Glomerular endothelial cell (primary cell): Measurements from ENCODE around the gene DNLZ. TPM values are rescaled to one million over a fixed set of nuclear protein-coding genes. Genes with fewer than 3 reads are reported as not detected.

Source experiments
- DNase-seq: peaks from one replicate; pipeline ENCODE4 v3.0.0-alpha.2; 2011; ENCODE audit warnings: low read depth, low spot score; ENCODE audit errors: extremely low read depth
- total RNA-seq: library from RNA; depleted of rRNA; stranded (reverse); fragments of >200 nt; gene quantifications from 2 replicates; pipeline ENCODE4 v1.2.3, GENCODE V29; 2015

The DNLZ gene
- total RNA-seq, 1 donor from 2014 or later, result 50.4 TPM

GRCh38 chr9:136397643-136398042 lies 34.1 kb upstream of the DNLZ start:
- DNase-seq, result no peak

GRCh38 chr9:136396219-136396515 lies 32.6 kb upstream of the DNLZ start:
- no peak for DNase-seq

DNA sequence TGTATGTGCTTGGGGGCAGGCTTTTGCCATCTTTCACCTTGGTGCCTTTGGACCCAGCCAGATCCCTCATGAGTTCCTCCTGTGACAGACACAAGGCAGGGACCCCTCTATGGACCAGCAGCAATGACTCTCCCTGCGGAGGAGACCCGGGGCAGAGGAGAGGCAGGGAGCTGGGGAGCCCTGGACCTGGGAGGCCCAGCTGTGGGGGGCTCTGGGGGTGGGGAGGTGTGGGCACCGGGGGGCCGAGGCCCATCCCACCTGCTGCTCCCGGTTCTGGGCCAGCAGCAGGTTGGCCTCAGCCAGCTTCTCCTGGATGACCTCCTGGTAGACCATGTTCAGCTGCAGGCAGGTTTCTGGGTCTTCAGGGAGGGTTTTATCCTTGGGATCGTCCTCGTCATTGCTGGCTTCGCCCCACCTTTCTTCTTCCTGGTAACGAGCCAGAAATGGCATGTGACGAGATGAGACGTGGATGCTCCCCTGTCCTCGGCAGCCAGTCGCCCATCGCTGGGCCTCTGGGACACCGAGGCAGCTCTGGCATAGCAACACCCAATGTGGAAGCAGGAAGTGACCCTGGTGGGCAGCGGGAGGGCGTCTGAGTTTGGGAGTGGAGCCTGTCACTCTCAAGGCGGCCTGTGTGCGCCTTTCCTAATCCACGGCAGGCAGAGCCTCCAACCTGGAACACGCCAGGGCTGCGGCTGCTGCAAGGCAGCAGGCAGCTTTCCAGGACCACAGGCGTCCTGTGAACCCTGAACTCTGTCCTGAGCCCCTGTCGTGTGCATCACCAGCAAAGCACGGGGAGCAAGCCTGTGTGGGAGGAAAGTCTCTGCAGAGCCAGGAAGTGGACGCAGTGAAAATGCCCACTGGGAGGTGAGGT lies 32.0 kb upstream of the DNLZ start:
- no peak for DNase-seq

DNA sequence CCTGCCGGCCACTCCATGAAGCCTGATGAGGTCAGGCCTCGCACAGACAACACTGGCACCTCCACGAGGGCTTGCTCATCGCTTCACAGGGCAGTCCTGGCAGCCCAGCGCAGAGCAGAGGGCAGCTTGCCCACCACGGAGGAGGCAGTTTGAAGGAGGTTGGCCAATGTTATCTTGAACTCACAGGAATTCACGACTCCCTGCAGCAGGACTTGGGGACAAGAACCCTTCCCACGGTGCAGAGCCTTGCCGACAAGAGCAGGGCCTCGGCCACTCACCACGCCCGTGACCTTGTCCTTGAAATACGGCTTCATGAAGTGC lies 31.4 kb upstream of the DNLZ start:
- no peak for DNase-seq

GRCh38 chr9:136394312-136395019 lies 30.9 kb upstream of the DNLZ start:
- no peak for DNase-seq

DNA sequence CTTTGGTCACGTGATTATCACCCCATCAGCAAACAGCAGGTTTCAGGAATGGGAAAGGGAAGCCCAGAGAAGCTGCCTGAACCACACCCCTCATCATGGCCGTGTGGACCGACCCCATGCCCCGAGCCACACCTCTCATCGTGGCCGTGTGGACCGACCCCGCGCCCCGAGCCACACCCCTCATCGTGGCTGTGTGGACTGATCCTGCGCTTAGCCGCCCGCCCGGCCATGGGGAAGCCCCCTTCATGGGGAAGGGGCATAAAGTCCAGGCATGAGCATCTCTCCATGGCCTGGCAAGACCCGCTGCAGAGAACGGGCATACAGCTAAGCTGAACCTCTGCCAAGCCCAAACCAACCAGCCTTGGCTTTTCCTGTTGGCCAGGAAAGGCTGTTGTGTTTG lies 30.0 kb upstream of the DNLZ start:
- no peak for DNase-seq

- DNase-seq, result no peak
Measured at GRCh38 chr9:136392538-136393449, 29.2 kb upstream of the DNLZ start.

DNA sequence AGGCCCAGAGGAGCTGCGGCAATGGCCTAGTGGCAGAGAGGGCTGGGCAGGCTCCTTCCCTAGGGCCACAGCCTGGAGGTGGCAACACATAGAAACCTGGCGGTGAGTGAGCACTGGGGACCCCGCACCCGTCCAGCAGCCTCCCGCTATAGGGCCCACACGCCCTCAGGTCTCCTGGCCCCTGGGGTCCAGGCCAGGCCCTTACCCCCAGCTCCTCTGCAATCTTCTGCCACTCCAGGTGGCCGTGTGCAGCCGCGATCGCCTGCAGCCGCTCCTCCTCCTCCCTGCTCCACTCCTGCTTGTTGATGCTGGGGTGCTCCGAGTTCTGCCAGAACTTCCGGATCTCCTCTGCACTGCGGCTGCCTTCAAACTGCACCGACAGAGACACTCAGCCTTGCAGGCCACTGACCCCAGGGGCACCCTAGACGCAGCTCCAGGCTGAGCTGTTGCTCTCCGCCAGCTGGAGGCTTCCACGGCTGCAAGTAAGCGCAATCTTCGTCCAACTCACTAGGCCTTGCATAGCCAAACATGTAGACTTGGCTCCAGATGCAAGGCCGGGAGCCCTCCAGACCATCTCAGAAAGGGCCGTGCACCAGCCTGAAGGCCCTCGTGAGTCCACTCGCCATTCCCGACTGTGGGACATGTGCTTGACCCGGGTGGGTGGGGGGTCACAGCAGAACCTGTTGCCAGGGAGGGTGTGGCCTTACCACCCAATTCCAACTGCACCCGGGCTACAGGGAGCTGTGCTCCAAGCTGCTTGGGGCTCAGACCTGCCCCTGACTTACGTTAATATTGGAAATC lies 28.4 kb upstream of the DNLZ start:
- no peak for DNase-seq

- DNase-seq, result no peak
Measured at GRCh38 chr9:136389396-136389795, 25.9 kb upstream of the DNLZ start.

DNA sequence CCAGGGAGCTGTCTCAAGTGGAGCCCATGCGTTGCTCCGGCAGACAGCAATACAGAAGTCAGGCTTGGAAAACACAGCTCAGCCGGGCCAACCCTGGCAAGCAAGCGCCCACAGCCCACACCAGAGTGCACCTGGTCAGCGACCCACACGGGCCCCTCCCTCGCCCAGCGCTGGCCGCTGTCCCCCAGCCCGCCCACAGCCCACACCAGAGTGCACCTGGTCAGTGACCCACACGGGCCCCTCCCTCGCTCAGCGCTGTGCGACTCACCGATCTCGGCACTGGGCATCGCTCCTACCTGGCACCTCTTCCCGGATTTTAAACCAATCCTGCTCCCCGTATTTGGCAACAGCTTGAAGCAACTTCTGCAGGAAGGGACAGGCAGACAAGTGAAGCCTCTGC lies 23.7 kb upstream of the DNLZ start:
- no peak for DNase-seq

- DNase-seq, result no peak
Measured at GRCh38 chr9:136386018-136386417, 22.5 kb upstream of the DNLZ start.

- no peak for DNase-seq
Measured at GRCh38 chr9:136385015-136385414, 21.5 kb upstream of the DNLZ start.

DNA sequence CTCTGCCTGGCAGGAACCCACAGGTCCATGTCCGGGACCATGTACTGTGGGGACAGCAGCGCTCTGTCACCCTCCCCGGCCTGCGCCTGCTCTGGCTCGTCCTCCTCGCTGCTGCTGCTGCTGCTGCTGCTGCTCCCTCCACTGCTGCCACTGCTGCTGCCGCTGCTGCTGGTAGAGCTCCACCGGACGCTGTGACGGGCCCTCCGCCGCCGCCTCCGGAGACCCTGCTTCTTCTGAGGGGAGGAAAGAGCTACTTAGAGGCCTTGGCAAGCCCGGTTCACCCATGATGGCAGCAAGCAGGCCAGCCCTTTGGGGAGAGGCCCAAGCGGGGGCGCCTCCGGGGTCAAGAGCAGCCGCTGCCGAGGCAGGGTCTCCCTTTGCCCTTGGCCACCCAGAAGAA lies 19.9 kb upstream of the DNLZ start:
- no peak for DNase-seq

DNA sequence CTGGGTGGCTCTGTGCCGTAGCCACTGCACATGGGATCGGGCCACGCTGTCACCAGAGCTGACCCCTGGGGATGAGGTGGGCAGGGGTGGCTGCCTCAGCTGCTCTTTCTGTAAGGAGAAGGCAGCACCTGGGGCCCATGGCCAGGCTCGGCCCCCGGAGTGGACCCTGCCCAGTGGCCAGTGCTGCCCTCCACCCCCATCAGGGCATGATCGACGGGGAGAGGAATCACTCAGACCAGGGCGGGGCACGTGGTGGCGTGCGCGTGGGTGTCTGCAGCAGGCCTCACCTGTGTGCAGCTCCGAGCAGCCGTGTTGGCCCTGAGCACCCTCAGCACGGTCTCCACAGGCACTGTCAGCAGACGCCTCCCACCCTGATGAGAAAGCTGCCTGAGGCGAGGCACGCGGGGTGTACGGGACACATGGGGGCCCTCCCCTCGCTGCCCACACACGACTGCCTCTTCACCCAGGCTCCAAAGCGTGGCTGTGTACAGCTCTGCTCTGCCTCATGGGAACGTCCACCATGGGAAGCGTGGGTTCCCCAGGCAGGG lies 18.5 kb upstream of the DNLZ start:
- DNase-seq, result no peak

DNA sequence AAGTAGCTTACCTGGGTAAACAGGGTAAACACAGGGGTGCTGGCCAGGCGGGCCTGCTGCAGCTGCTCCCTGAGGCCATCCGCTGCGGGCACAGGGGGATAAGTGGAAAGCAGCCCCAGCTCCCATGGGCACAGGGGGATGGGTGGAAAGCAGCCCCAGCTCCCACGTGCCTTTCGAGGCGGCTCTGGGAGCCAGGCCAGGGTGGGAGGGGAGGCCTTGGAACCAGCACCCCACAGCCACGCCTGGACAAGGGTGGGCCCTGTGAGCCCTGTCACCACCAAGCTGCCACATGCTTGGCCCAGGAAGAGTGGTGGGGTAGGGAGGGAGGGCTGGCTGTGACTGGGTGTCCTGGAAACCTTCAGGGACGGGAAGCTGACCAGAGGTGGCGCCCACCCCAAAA lies 17.8 kb upstream of the DNLZ start:
- DNase-seq, result no peak

- no peak for DNase-seq
Measured at GRCh38 chr9:136380381-136380780, 16.8 kb upstream of the DNLZ start.

- DNase-seq, result no peak
Measured at GRCh38 chr9:136379891-136380290, 16.3 kb upstream of the DNLZ start.

DNA sequence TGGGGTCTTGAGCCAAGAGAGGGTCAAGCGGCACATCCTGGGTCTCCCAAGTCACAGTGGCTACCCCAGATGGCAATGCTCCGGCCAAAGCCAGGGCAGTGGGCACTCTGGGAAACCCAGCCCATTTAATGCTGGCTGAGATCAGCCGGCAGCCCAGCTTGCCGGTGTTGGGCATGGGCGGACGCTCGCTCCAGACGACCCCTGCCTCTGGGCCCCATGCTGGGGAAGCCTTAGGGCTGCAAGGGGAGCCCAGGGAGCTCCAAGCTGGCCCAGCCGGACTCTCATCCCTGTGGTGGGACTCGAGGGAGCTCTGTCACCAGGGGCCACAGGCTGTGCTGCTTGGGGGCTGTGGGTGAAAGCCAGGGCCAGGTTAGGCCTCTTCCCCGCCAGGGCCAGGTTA lies 15.9 kb upstream of the DNLZ start:
- DNase-seq, result no peak

DNA sequence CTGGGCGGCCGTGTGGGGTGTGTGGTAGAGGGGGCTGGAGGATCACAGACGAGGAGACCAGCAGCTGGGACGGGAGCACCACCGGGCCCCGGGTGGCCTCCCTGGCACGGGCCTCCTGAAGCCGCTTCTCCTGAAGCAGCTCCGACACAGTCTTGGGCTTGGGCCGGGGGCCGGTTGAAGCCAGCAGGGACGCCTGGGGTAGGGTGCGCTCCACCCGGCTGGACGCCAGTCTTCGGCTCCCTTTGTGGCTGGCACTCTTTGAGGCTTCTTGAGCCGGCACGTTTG lies 15.4 kb upstream of the DNLZ start:
- DNase-seq, result no peak

DNA sequence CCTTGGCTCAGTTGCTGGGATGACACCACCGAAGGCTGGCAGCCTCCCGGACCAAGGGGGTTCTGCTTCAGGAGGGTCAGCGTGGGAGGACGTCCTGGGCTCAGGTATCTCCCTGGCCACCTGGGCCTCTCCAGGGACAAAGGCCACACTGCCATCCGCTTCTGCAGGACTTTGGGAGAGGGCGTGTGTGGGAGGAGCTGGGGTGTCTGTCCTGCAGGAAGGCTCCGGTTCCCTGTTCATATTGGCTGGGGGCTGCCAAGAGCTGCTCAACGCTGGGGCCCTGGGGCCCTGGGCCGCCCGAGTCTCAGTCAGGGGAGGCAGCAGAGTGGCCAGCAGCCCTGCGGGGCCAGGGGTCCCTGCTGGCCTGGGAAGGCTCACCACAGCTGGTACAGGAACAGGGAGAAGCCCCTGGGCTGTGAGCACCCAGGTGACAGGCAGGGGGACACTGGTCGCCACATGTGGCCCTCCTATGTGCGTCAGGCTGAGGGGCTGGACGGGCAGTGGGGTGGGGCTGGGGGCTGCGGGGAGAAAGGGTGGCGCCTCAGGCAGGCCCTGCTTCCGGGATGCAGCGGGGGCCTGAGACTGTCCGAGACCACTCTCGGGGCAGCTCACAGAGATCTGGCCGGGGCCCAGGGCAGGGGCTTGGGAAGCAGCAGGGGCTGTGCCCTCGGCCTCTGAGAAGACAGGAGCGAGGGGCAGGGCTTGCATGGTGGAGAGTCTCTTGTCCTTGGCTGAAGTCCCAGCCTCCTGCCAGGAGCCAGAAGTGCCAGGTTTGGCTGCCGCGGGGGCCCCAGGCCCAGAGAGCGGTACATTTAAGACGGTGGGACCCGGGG lies 14.8 kb upstream of the DNLZ start:
- no peak for DNase-seq
